ENCODE results near the gene ADAMTS15.

Gene ADAMTS15

DNA sequence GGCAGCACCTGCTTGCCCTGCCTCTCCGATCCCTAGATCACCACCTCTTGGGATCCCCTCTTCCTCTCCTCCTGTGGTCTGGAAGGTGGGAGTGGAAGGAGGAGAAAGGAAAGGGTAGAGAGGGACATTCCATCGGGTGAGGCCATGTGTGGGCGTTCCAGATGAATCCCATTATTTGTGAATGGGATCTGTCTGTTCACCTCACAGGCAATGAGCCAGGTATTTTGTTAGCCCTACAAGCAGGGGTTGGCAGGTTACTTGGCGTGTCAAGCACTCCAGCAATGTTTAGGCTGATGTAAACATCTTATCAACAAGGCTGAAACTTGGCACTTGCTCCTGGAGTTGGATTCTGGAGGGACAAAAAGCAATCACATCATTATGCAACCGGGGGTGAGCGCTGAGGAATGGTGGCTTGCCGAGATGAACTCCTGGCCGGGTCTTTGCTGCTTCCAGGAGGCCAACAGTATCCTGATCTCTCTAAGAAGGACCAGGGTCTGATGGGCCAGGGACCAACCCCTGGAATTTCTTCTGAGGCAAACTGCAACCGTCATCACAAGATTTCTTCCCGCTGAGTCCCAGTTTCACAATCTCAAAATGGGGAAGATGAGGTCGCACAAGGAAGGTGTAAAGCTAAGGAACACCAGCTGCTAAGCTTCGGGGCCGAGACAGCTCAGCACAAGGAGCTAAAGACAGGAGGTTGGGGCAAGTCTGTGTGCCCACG lies 27.8 kb upstream of the ADAMTS15 start:
- DNase-seq = no peak

DNA sequence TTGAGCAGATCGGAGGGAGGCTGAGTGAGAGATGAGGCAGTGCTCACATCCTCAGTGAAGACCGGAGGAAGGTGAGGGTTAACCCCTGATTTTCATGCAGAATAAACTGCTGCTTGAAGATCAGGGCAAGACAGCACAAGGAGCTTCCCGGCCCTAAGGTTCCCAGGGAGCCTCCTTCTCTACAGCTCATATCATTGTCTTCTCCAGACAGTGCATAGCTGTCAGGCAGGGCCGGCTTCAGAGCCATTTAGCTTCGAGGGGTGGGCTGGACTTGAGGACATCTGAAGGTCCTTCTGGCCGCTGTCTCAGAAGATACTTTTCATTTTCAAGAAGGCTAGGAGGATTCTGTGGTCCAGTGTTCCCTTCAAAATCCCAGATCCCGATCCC lies 27.3 kb upstream of the ADAMTS15 start:
- no peak for DNase-seq

DNA sequence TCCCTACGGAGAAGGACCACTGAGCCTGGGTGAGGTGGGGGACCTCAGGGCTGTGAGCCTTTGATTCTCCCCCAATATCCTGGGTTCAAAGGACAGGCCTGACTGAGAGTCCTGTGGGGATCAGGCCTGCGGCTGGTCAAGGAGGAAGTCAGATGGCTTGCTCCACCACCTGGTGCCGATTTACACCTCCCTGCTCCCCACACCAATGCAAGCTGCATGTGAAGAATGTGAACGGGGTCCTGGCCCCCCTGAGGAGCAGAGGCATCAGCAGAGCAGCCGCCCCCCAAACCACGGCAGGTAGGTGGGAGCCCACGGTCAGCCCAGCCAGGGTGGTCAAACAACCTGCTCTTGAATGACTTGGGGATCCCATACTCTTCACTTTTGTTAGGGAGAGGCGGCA lies 26.7 kb upstream of the ADAMTS15 start:
- DNase-seq = no peak

DNA sequence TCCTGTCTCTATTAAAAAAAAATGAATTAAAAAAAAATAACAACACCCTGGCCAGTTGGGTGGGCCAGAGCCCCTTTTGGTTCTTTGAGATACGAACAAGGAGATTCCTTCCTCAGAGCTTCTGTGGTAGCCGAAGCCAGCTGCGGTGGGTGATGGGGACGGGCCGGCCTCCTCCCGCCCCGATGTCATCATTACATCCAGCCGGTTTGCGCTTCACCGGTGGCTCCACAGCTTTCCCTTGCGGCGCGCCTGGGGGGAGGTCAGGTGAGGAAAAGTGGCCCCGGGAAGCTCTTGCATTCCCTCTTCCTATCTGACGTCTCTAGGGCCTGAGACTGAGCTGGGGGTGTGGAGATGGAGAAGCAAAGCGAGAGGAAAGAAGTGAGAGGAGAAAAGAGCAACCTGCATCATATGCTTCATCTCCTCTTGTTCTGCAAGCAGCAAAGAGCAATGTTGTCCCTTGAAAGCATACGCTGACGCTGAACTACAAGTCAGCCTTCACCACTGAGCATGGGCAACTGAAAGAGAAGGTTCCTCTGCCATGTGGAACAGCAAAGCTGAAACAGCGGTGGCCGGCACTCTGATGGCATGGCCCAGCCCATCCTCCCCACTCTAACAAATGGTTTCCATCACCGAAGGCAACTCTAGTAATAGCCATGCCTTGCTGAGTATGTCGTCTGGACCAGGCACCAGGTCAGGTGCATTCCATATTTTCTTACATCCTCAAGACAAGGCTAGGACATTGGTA lies 26.0 kb upstream of the ADAMTS15 start:
- no peak for DNase-seq

DNA sequence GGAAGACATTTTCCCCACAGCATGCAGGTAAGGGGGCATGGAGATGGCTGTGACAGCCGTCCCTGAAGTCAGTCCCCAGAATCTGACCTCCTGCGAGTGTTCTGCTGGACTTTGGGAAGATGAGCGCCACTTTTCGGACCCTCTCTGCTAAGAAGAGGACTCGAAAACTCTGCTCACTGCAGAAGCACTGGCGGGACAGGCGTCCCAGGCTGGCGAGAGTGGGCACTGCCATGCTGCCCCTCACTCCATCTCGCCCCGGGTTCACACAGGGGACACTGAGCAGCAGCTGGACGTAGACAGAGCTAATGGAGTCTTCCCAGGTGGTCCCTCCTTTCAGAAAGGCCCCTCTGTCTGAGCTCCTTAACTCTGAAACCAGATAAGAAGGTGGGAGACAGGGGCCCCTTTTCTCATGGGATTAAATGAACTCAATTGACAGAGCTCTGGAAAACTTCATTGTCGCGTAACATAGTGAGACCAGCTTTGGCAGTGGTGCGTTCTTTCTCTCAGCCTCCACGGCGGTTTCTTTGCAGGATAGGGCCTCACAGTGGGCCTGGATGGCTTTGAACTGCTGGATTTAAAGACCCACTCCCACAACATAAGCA lies 24.8 kb upstream of the ADAMTS15 start:
- no peak for DNase-seq

DNA sequence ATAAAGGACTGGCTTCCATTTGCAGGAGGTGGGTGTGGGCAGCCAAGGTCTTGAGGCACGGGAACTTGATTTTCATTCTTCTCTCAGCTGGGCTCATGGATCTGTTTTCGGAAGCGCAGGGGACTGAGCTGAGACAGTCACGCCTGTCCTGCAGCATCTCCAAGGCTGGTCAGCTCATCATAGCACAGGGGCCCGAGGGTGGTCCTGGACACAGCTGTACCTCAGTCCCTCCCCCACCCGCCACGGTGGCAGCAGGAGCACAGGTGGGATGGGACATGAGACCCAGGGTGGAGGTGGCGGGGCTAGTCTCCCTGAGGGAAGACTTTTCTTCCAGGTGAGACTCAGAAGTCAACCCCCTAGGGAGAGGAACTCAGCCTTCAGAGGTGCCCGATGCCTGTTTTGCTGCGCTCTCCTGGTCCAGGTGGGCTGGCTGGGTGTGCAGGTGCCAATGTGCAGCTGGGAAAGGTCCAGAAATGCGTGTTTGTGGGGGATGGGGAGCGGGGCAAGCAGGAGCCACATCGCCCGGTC lies 23.8 kb upstream of the ADAMTS15 start:
- no peak for DNase-seq

DNA sequence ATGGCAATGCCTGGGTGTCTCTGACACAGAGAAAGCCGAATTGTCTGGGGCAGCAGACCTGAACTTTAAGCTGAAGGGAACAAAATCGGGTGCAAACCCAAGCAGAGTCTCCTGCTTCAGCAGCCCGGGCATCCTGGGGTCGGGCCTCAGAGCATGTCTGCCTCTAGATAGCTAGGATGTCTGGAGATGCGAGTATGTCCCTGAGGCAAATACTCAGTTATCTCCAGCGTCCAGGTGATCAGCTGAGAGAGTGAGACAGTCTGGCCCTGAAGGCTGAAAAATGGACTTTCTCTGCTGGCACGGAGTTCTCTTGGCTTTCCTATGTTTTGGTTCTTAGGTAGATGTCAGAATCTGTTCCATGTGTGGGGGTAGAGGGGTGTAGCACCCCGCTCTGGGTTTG lies 23.3 kb upstream of the ADAMTS15 start:
- no peak for DNase-seq

DNA sequence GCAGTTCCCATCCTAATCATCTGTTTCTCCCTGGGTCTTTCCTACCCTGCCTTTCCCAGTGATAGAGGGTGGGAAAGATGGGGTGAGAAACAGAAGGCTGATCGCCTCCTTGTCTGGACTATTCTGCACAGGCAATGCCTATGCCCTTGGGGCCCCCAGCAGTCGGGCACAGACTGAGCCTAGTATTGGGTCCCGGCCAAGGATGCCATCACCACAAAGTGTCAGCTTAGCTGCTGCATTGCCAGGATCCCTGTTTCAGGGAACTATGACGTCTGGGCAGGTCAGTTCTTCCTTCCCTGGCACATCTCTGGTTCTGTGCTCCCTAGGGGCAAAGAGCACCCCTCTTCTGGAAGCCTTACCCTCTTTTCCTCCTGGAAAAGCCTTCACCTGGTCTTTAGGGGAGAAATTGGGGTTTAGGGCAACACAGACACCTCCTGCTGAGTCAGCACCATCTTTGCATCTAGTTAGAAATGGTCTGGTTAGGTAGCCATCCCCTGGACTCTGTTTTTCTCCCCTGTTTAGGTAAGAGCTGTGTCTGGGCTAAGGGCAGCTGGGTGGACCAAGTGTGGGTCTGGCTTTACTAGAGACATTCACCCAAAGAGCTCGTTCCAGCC lies 22.1 kb upstream of the ADAMTS15 start:
- DNase-seq = no peak

DNA sequence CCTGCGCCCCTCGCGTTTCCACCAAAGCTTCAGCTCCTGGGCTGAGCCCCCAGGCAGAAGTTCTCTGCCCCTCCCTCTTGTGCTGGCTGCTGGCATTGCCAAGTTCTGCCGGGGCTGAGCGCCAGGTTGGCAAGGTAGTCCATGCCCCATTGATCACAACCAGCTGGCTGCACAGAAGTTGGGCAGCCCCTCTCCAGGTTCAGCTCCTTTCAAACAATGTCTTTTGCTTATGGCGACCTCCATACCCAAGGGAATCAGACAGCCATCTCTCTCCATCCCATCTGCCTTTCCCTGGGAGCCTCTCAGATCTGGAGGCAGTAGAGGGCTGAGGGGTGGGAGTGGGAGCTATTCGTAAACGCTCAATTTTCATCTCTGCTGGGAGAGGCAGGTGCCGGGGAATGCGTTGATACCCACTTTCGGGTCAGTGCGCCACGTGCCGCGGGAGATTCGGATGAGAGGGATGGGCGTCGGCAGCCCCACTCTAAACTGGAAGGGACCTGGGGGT lies 21.6 kb upstream of the ADAMTS15 start:
- DNase-seq = no peak

DNA sequence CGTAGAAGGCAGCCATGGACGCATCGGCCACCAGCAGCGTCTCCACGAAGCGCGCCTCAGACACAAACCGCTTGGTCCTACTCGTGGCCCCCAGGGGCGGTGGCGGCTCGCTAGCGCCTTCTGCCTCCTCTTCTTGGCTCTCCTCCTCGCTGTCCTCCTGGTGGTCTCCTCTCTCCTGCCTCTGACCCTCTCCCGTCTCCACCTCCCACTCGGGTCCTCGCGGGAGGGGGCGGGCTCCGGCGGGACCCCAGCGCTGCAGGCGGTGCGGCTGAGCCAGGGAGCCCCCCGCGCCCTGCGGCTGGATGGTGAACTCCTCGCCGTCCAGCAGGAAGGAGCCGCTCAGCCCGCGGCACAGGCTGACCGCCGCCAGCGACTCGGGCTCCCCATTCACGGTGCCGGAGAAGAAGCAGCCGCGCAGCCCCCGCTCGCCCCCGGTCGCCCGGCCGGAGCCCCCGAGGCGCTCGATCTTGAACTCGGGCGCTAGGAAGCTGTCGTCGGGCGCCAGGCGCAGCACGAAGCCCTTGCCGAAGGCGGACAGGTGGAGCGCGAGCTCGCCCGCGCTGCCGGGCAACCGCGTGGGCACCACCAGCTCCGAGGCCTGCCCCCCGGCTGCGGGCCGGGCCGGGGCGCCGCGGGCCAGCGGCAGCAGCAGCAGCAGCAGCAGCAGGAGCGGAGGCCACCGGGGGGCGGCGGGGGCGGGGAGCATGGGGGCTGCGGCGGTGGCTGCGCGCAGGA lies 20.7 kb upstream of the ADAMTS15 start:
- DNase-seq = peak; percentile 26

DNA sequence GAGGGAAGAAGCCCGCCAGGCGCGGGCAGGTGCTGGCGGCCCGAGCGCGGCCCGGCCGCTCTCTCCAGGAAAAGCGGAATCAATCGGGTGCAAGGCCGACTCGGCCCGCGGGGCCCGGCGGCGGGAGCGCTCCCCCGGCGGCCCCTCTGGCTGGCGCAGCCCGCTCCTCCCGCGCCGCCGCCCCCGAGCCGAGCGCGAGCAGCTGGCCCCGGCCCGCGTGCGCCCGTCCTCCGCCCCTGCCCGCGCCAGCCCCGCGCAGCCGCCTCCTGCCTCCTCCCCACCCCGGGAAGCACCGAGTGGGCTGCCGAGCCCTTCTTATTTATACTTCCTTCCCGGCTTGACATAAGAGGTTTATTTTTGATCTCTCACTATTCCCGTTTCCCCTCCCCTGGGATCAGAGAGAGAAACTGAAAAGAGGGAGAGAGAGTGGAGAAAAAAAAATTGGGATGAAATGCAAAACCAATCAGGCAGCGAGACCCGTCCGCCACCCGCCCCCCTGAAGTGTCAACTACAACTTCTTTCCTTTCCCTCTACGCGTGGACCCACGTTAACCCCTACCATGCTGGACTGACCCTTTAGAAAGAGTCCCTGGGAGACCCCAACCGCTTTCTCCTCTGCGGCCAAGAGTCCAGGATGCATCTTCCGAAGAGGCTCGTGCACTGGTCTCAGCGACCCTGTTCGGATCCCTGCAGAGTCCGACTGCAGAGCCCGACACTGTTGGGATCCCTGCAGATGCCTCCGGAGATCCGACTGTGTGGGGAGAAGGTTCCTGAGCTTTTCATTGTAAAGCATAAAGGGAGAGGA lies 19.9 kb upstream of the ADAMTS15 start, which contains the start of gene ADAMTS8:
TSS of gene ADAMTS8 (minus strand) at position 294 of the 804 bp plus-strand sequence. CDS start 323 bp downstream, outside the sequence.
- DNase-seq = no peak

DNA sequence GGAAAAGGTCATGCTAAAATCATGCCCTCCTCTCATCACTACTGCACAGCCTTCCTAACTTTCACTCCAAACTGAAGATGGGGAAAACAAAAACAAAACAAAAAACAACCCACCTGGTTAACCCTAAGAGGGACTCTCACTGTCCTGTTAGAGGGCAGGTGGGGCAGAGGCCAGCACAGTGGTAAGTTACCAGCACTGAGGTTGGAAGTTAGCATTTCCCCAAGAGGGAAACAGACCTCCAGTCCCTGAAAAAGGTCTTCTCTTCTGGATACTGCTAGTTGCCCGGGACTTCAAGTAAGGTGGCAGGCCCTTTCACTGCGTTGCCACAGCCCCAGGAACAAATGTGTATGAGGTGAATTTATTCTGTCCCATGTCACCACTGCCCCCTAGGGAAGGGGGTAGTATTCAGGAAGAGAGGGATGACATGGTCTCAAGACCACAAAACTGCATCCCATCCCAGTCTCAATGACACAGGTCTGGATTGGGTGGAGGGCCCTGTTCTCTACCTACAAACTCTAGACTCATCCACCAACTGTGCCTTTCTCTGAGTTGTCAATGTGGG lies 19.2 kb upstream of the ADAMTS15 start:
- no peak for DNase-seq

DNA sequence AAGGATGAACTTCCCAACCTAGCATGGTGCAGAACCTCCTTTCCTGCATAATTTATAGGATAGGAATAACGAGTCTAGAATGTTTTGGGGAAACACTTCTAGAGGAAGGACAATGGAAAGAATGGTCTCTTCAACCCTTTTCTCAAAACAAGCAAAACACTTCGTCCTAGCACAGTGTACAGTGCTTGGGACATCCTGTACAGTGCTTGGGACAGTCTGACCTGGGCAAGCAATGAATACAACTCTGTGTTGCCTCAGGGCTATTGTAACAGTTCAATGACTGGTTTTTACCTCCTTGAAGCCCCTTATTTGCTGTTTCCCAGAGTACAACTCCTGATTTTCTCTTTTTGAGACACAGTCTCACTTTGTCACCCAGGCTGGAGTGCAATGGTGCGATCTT lies 18.5 kb upstream of the ADAMTS15 start:
- no peak for DNase-seq

DNA sequence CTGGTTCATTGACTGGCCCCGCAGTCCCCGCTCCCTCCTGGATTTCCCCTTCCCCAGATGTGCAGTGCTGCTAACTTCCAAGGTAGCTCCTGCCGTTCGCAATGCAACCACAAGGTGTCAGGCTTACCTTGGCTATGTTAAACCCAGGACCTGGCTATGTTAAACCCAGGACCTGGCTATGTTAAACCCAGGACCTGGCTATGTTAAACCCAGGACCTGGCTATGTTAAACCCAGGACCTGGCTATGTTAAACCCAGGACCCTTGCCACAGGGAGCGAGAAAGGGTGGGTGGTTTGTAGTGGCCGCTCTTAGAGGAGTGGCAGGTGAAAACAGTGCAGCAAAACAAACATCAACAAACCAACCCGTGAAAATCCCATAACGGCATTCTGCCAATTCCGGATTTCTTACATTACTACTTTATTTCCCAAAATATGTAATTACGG lies 17.1 kb upstream of the ADAMTS15 start:
- DNase-seq = peak; percentile 76

DNA sequence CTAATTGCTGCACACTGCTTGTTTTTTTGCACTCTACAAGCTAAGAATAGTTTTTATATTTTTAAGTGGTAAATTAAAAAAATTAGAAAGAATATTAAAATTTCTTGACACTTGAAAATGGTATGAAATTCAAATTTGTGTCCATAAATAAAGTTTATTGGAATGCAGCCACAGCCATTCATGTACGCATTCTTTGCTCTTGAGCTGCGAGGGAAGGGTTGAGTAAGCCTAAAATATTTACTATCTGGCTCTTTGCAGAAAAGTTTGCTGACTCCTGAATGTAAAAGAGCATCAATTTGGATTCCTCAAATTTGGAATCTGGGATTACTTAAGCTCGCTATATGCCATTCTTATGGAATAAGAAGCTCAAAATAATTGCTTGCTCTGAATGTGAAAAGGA lies 16.6 kb upstream of the ADAMTS15 start:
- no peak for DNase-seq

DNA sequence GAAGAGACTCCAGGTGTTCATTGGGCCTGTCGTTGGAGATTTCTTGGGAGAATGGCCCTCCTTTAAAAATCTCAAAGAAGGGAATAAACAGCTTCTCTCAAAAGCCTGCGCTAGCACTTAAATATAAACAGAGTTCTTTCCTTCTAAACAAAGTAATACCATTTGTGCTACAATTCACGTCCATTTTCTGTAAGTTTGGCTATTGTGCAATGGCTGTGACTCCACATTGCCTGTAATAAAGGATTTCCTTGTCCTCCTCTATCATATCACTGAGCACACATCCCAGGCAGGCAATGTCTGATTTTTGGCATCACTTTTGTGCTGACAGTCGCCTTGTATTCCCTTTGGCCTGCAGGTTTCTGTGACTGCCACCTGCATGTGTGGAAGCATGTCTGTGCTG lies 15.1 kb upstream of the ADAMTS15 start:
- DNase-seq = no peak

DNA sequence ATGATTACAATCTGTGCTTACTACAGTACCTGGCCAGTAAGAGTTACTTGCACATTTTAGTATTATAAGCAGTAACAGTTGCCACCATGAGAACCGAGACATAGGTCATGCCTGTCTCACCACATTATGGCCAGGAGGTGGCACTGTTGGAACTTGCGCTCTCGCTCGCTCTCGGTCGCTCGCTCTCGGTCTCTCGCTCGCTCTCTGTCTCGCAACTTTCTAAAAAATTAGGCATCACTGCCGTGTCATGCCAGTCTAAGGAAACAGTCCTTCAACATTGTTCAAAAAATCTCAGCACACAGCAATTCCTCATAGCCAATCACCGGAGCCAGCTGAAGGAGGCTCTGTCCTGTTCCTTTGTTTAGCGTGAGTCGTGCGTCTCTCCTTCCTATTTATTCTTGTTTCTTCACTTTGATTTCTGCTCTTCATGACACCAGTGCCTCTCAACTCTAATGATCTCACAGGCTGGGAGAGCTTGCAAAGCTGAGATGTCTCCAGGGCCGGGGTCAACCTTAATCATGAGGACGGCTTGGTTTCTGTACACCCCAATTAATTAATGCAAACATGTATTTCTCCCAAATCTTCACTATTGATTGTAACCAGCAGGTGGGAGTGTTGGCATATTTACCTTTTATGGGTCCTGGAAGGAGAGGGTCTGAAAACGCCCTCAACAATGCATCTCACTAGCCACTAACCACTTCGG lies 13.8 kb upstream of the ADAMTS15 start:
- DNase-seq = peak; percentile 89

DNA sequence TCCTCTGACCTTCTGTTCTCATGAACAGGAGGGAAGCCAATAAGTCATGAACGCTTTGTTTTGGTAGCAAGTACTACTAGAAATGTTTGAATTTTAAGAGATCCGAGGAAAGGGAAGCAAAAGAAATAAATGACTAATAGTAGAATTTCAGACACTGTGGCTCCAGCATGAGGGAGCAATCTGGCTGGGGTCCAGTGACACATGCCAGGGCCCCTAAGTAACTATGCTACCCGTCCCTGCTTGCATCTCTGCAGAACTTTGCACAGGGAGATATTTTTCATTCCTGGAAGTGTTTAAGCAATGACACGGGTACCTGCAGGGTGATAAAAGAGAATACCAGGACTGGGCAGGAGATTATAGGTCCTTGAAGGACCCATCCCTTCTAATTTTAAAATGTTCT lies 12.8 kb upstream of the ADAMTS15 start:
- DNase-seq = no peak

DNA sequence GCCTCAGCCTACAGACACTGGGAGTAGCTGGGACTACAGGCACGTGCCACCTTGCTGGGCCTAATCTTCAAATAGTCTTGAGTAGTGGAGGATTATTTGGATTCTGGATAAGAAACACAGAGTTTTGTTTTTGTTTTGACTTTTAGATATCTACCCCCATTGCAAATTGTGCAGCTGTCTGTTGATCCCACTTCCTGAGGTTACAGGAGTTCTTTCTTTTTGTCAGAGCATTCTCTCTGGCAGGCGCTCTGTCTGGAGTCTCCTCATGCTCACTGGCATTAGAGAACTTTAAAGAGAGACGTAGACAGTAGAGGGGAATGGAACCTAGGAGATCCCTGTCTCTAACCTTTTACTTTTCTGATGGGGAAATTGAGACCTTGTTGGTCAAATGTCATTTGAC lies 12.3 kb upstream of the ADAMTS15 start:
- no peak for DNase-seq

DNA sequence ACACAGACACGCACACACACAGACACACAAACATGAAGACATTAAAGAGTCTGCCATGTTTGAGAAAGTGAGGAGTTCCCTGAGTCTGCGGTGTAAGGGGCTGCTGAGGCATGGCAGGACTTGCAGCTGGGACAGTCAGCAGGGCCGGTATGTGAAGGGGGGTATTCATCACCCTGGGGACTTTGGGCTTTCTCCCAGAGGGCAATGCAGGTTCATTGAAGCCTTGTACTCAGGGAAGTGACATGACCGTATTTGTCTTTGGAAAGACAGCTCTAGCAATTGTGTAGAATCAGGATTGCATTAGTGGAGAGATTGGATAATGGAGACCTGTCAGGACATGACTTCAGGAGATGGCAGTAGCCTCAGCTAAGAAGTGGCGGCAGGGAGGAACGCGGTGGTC lies 10.6 kb upstream of the ADAMTS15 start:
- no peak for DNase-seq

Measured in hematopoietic multipotent progenitor cell treated with erythropoietin and hydrocortisone succinate and interleukin-3 and kit ligand, for 6 days (in vitro differentiated cells).